NCI-H146 treated with DMSO at 0.1 percent for 48 hours (cell line): Measurements from ENCODE around the gene CLSTN2.

Experiments
- DNase-seq: peaks from one replicate; lab custom pipeline; 2025; ENCODE audit not compliant: unreplicated experiment; lab: John Stamatoyannopoulos, UW

Gene CLSTN2

GRCh38 chr3:140268610-140269009, 333.6 kb downstream of the CLSTN2 start:
- no peak for DNase-seq

- DNase-seq, result no peak
These were observed 335.3 kb downstream of the CLSTN2 start for GRCh38 chr3:140270329-140270728.

GRCh38 chr3:140273542-140274195, 338.7 kb downstream of the CLSTN2 start:
- no peak for DNase-seq

GRCh38 chr3:140274429-140274828, 339.4 kb downstream of the CLSTN2 start:
- no peak for DNase-seq

GRCh38 chr3:140276703-140277102, 341.7 kb downstream of the CLSTN2 start:
- peak; percentile 29 for DNase-seq

GRCh38 chr3:140277886-140278285, 342.9 kb downstream of the CLSTN2 start:
- no peak for DNase-seq

- DNase-seq, result no peak
These were observed 349.4 kb downstream of the CLSTN2 start for GRCh38 chr3:140284372-140284771.

GRCh38 chr3:140285380-140285779, 350.4 kb downstream of the CLSTN2 start:
- DNase-seq, result peak; percentile 87

- DNase-seq, result no peak
These were observed 353.6 kb downstream of the CLSTN2 start for GRCh38 chr3:140288595-140288994.

- DNase-seq, result no peak
These were observed 355.1 kb downstream of the CLSTN2 start for GRCh38 chr3:140290105-140290504.

GRCh38 chr3:140292170-140292569, 357.2 kb downstream of the CLSTN2 start:
- no peak for DNase-seq

GRCh38 chr3:140292684-140293083, 357.7 kb downstream of the CLSTN2 start:
- DNase-seq, result no peak

GRCh38 chr3:140294058-140294457, 359.1 kb downstream of the CLSTN2 start:
- no peak for DNase-seq

GRCh38 chr3:140296796-140297352, 361.9 kb downstream of the CLSTN2 start:
- DNase-seq, result peak; percentile 31

GRCh38 chr3:140298043-140298442, 363.1 kb downstream of the CLSTN2 start:
- no peak for DNase-seq

- no peak for DNase-seq
These were observed 363.6 kb downstream of the CLSTN2 start for GRCh38 chr3:140298569-140299070.

- DNase-seq, result no peak
These were observed 368.9 kb downstream of the CLSTN2 start for GRCh38 chr3:140303875-140304274.

- no peak for DNase-seq
These were observed 373.6 kb downstream of the CLSTN2 start for GRCh38 chr3:140308535-140308934.

GRCh38 chr3:140311428-140311827, 376.4 kb downstream of the CLSTN2 start:
- no peak for DNase-seq

- no peak for DNase-seq
These were observed 381.0 kb downstream of the CLSTN2 start for GRCh38 chr3:140315955-140316354.

- DNase-seq, result peak; percentile 65
These were observed 381.5 kb downstream of the CLSTN2 start for GRCh38 chr3:140316466-140316865.

GRCh38 chr3:140316868-140317400, 381.9 kb downstream of the CLSTN2 start:
- DNase-seq, result no peak
